Measurements from ENCODE around the gene VWA3B.

- TF ChIP-seq CTCF (IDR thresholded peaks at IDR 0.05) (no peak), POLR2A (IDR thresholded peaks at IDR 0.05) (no peak)
Measured at GRCh38 chr2:98310010-98310409, 223.0 kb downstream of the VWA3B start.

Measured in body of pancreas (tissue), 4 donors.